Keratinocyte (primary cell): ENCODE measurements around the gene UBE2V1.

Experiments used
- CTCF ChIP-seq, 3 experiments: IDR thresholded peaks in 1 of 3; conservative IDR thresholded peaks in 1 of 3; optimal IDR thresholded peaks in 1 of 3; 2 replicates in 2 of 3; 3 replicates in 1 of 3; pipeline versions ENCODE3 to v1.5.1; 2011; ENCODE audit warnings: low read length in 3 of 3, mild to moderate bottlenecking in 3 of 3, moderate library complexity in 2 of 3, control low read depth in 1 of 3, inconsistent platforms in 1 of 3; ENCODE audit not compliant: insufficient read depth in 2 of 3; ENCODE audit errors: extremely low read depth in 1 of 3
- EZH2 ChIP-seq: IDR thresholded peaks from one replicate; pipeline ENCODE4 v1.6.1; 2012; ENCODE audit warnings: inconsistent platforms, mild to moderate bottlenecking, low read length, moderate library complexity

GRCh38 chr20:50146732-50147662 lies 34.0 kb upstream of the UBE2V1 start:
- TF ChIP-seq CTCF (optimal IDR thresholded peaks at IDR 0.05 in 1 of 3, IDR thresholded peaks at IDR 0.05 in 1 of 3, conservative IDR thresholded peaks at IDR 0.05 in 1 of 3; ENCODE audit: extremely low read depth in 1 of 3, insufficient read depth in 2 of 3, low read length in 3 of 3) (no peak), EZH2 (no peak)
